Large intestine (tissue), 3 donors: Measurements from ENCODE around the gene CFAP46. TPM values are rescaled to one million over a fixed set of nuclear protein-coding genes. Genes with fewer than 3 reads are reported as not detected.
"Not testable (repeated sequence)": the region's sequence is repeated elsewhere in the genome, so short reads cannot be mapped to it uniquely, and the experiment has no call there.

Source experiments
- DNase-seq, 2 donors: peaks; one replicate each; pipeline versions ENCODE4 v3.0.0 to v3.0.0-alpha.2; 2013
- H3K27ac ChIP-seq: one replicate; pipeline ENCODE4 v1.5.1; 2013; ENCODE audit warnings: low read length
- H3K27me3 ChIP-seq: 2 replicates; pipeline ENCODE4 v1.6.1; 2013; ENCODE audit warnings: low read length; ENCODE audit not compliant: control insufficient read depth, insufficient read depth
- H3K36me3 ChIP-seq: 2 replicates; pipeline ENCODE4 v1.6.1; 2013; ENCODE audit warnings: low read length; ENCODE audit not compliant: control insufficient read depth, insufficient read depth
- H3K4me1 ChIP-seq: one replicate; pipeline ENCODE4 v1.6.1; 2013; ENCODE audit warnings: low read length; ENCODE audit not compliant: control insufficient read depth, insufficient read depth
- H3K4me3 ChIP-seq: one replicate; pipeline ENCODE4 v1.5.1; 2013; ENCODE audit warnings: low read length
- H3K9me3 ChIP-seq: one replicate; pipeline ENCODE4 v1.6.1; 2013; ENCODE audit warnings: mild to moderate bottlenecking, low read depth, low read length, moderate library complexity; ENCODE audit not compliant: control insufficient read depth
- WGBS: methylation state at CpG from one replicate; pipeline ENCODE4 v1.1.5; 2013; ENCODE audit warnings: low lambda C conversion rate; ENCODE audit not compliant: insufficient coverage; 5-methylcytosine and 5-hydroxymethylcytosine counted together
- polyA plus RNA-seq: library from polyadenylated mRNA; unstranded; fragments of 120-200 nt; gene quantifications from one replicate; pipeline ENCODE4 v1.2.1, GENCODE V29; 2013

The CFAP46 gene
- polyA plus RNA-seq, 1 donor = 0.75 TPM

GRCh38 chr10:132829403-132829802, 113.0 kb downstream of the CFAP46 start:
- H3K36me3 ChIP-seq = no peaks in the 10 kb centered on the region
- no peak for DNase-seq
- WGBS = 60% methylated on average over 1 of the region's 8 CpGs
- peaks cover 22% of the 10 kb centered on the region for H3K27me3 ChIP-seq
- no peak overlapping the region for H3K27ac ChIP-seq
- H3K9me3 ChIP-seq = peaks cover 18% of the 10 kb centered on the region
- H3K4me3 ChIP-seq = no peak overlapping the region
- H3K4me1 ChIP-seq = no peaks in the 10 kb centered on the region

- Histone ChIP-seq H3K27ac (no peak overlapping the region), H3K4me3 (no peak overlapping the region), H3K27me3 (peaks cover 21% of the 10 kb centered on the region), H3K9me3 (peaks cover 18% of the 10 kb centered on the region), H3K4me1 (no peaks in the 10 kb centered on the region), H3K36me3 (no peaks in the 10 kb centered on the region)
- WGBS = 100% methylated on average over 4 of the region's 20 CpGs
- DNase-seq = no peak
These were observed 113.7 kb downstream of the CFAP46 start for GRCh38 chr10:132828681-132829080.

GRCh38 chr10:132827861-132828539, 114.4 kb downstream of the CFAP46 start:
- 81% methylated on average over 3 of the region's 29 CpGs for WGBS
- Histone ChIP-seq H3K27ac (no peak overlapping the region), H3K4me1 (no peaks in the 10 kb centered on the region), H3K36me3 (no peaks in the 10 kb centered on the region), H3K4me3 (no peak overlapping the region), H3K27me3 (peaks cover 15% of the 10 kb centered on the region), H3K9me3 (peaks cover 18% of the 10 kb centered on the region)
- DNase-seq = no peak

DNA sequence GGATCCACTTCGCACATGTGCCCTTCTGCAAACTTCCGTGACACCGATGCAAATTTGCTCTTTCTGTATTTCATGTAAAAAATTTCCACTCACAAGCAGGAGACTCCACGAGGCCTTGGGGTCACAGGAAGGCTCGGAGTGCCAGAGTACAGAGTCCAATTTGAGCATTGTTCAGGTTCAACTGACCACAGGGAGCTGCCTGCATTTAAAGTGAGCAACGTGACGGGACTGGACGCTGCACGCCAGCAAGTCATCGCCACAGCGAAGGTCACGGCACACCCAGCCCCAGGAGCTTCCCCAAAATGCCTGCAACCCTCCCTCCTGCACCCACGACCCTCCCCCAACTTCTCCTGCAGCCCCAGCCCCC, 115.0 kb downstream of the CFAP46 start:
- no peaks in the 10 kb centered on the region for H3K4me1 ChIP-seq

GRCh38 chr10:132826524-132827422, 115.6 kb downstream of the CFAP46 start:
- no peaks in the 10 kb centered on the region for H3K4me1 ChIP-seq
- H3K27ac ChIP-seq = no peak overlapping the region
- WGBS = 100% methylated on average over 2 of the region's 36 CpGs

More for the DNA sequence above, 115.0 kb downstream of the CFAP46 start:
- no CpG with 5 or more reads among the region's 13 CpGs for WGBS
- Histone ChIP-seq H3K36me3 (no peaks in the 10 kb centered on the region), H3K27me3 (peaks cover 10% of the 10 kb centered on the region), H3K4me3 (no peak overlapping the region), H3K9me3 (peaks cover 20% of the 10 kb centered on the region), H3K27ac (no peak overlapping the region)
- DNase-seq = no peak

GRCh38 chr10:132825783-132826523, 116.4 kb downstream of the CFAP46 start:
- not testable (repeated sequence) for H3K27ac ChIP-seq, H3K4me1 ChIP-seq, H3K4me3 ChIP-seq, H3K36me3 ChIP-seq, DNase-seq, H3K27me3 ChIP-seq
- peaks cover 20% of the 10 kb centered on the region for H3K9me3 ChIP-seq
- 100% methylated on average over 1 of the region's 34 CpGs for WGBS

More at GRCh38 chr10:132826524-132827422, 115.6 kb downstream of the CFAP46 start:
- peaks cover 20% of the 10 kb centered on the region for H3K9me3 ChIP-seq
- H3K4me3 ChIP-seq = no peak overlapping the region
- peaks cover 7% of the 10 kb centered on the region for H3K27me3 ChIP-seq
- no peaks in the 10 kb centered on the region for H3K36me3 ChIP-seq
- DNase-seq = no peak

- Histone ChIP-seq H3K27ac (no peak overlapping the region), H3K36me3 (no peaks in the 10 kb centered on the region), H3K4me3 (no peak overlapping the region), H3K4me1 (no peaks in the 10 kb centered on the region), H3K27me3 (peaks cover 9% of the 10 kb centered on the region), H3K9me3 (peaks cover 8% of the 10 kb centered on the region)
- WGBS = 97% methylated on average over 5 of the region's 13 CpGs
- DNase-seq = no peak
These were observed 122.3 kb downstream of the CFAP46 start for GRCh38 chr10:132820056-132820455.

GRCh38 chr10:132817701-132818211, 124.6 kb downstream of the CFAP46 start:
- H3K27me3 ChIP-seq = peaks cover 9% of the 10 kb centered on the region
- no peaks in the 10 kb centered on the region for H3K4me1 ChIP-seq
- no peak overlapping the region for H3K4me3 ChIP-seq
- WGBS = no CpG with 5 or more reads among the region's 29 CpGs
- H3K27ac ChIP-seq = no peak overlapping the region
- DNase-seq = no peak
- no peaks in the 10 kb centered on the region for H3K36me3 ChIP-seq
- peaks cover 4% of the 10 kb centered on the region for H3K9me3 ChIP-seq

DNA sequence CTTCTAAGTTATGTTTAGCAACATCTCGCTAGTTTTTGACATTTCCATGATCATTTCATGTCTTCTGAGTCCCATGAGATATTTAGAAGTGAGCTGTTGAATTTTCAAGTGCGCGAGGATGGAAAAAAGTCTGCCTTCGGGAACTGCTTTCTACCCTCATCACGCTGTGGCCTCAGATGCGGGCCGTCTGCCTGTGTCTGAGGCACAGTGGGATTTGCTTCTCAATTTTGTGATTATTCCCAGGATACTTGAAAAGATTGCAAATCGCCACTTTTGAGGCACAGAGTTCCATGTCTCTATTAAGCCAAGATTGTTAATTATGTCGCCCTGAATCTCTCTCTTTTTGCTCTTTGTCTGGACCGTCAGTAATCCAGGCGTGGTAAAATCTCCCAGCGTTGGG, 125.7 kb downstream of the CFAP46 start:
- Histone ChIP-seq H3K27me3 (peaks cover 9% of the 10 kb centered on the region), H3K4me3 (no peak overlapping the region), H3K9me3 (peaks cover 4% of the 10 kb centered on the region), H3K36me3 (no peaks in the 10 kb centered on the region), H3K27ac (no peak overlapping the region), H3K4me1 (no peaks in the 10 kb centered on the region)
- DNase-seq = no peak
- WGBS = 100% methylated on average over 2 of the region's 12 CpGs
